Uterus (tissue), 4 donors: ENCODE results near the gene RPS3. TPM values are rescaled to one million over a fixed set of nuclear protein-coding genes. Genes with fewer than 3 reads are reported as not detected.
"Not testable (repeated sequence)": the region's sequence is repeated elsewhere in the genome, so short reads cannot be mapped to it uniquely, and the experiment has no call there.

Experiments used
- DNase-seq, 2 donors: peaks; one replicate each; pipeline ENCODE4 v3.0.0-alpha.2; 2019 to 2020
- H3K27ac ChIP-seq, 2 donors: fragments of 200-600 bp; sonication (generic); 1 replicate in 1 of 2; 2 replicates in 1 of 2; pipeline ENCODE4 v1.5.1; 2016 to 2018
- H3K27me3 ChIP-seq, 2 donors: fragments of 200-600 bp; sonication (generic); one replicate each; pipeline ENCODE4 v1.5.1; 2018 to 2019; ENCODE audit warnings: control low read depth in 1 of 2
- H3K36me3 ChIP-seq, 2 donors: fragments of 200-600 bp; sonication (generic); one replicate each; pipeline ENCODE4 v1.5.1; 2019; ENCODE audit warnings: control low read depth in 1 of 2
- H3K4me1 ChIP-seq, 2 donors: fragments of 200-600 bp; sonication (generic); one replicate each; pipeline ENCODE4 v1.5.1; 2018 to 2019; ENCODE audit warnings: control low read depth in 1 of 2
- H3K4me3 ChIP-seq, 2 donors: fragments of 200-600 bp; sonication (generic); 1 replicate in 1 of 2; 2 replicates in 1 of 2; pipeline ENCODE4 v1.5.1; 2018 to 2019; ENCODE audit warnings: mild to moderate bottlenecking in 1 of 2
- H3K9me3 ChIP-seq, 2 donors: fragments of 200-600 bp; sonication (generic); one replicate each; pipeline ENCODE4 v1.5.1; 2019; ENCODE audit warnings: control low read depth in 1 of 2
- POLR2A ChIP-seq, 2 donors: fragments of 450-650 bp; IDR thresholded peaks; one replicate each; pipeline ENCODE4 v1.6.1; 2016; ENCODE audit warnings: antibody characterized with exemption in 2 of 2, mild to moderate bottlenecking in 1 of 2, moderate library complexity in 1 of 2
- intact Hi-C: fragments of 100-400 bp; cut with DNase I; formaldehyde crosslinking; loops from one replicate; pipeline ENCODE4 v1.15.1; 2023; ENCODE audit warnings: low total_unique reads
- total RNA-seq, 4 donors: library from RNA; depleted of rRNA in 3 of 4; stranded (reverse); fragments of >200 nt in 3 of 4; gene quantifications; one replicate each; pipeline versions ENCODE4 v1.1.0 to v1.2.4, GENCODE V29; 2014 to 2023
- TF ChIP-seq, protein P1 (sequence below), 4 experiments: fragments of 200-600 bp in 2 of 4; fragments of 450-650 bp in 2 of 4; sonication (generic) in 2 of 4; IDR thresholded peaks; one replicate each; pipeline ENCODE4 v1.5.1; 2016 to 2019; ENCODE audit warnings: antibody characterized with exemption in 4 of 4, mild to moderate bottlenecking in 2 of 4, moderate library complexity in 1 of 4
- donor health status: DM: yes; HTN: yes; CAD: no.

Gene RPS3
- total RNA-seq, 4 donors from 2014 or later = 1,322 to 4,168 (median 2,484) TPM

DNA sequence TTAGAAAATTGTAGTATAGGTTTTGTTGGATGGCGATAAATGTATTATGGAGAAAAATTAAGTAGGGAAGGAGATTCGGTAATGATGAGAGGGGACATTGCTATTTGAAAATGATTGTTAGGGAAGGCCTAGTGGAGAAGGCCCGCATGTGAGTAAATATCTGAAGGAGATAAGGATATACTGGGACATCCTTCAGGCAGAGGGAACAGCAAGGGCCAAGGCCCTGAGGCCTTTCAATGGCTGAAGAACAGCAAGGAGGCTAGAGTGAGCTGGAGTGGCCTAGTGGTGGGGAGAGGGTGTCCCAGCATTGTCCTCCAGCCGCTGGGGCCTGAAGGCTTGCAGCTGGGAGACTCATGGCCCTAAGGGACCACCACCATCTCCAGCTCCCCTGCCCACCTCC, 24.7 kb upstream of the RPS3 start:
- no peak for DNase-seq
- Histone ChIP-seq H3K4me1 (no peaks in the 10 kb centered on the region), H3K36me3 (no peaks in the 10 kb centered on the region), H3K27ac (no peak overlapping the region), H3K9me3 (no peaks in the 10 kb centered on the region), H3K27me3 (no peaks in the 10 kb centered on the region), H3K4me3 (no peak overlapping the region)
- no peak for TF ChIP-seq POLR2A (IDR thresholded peaks at IDR 0.05)
- TF ChIP-seq, protein P1, sequence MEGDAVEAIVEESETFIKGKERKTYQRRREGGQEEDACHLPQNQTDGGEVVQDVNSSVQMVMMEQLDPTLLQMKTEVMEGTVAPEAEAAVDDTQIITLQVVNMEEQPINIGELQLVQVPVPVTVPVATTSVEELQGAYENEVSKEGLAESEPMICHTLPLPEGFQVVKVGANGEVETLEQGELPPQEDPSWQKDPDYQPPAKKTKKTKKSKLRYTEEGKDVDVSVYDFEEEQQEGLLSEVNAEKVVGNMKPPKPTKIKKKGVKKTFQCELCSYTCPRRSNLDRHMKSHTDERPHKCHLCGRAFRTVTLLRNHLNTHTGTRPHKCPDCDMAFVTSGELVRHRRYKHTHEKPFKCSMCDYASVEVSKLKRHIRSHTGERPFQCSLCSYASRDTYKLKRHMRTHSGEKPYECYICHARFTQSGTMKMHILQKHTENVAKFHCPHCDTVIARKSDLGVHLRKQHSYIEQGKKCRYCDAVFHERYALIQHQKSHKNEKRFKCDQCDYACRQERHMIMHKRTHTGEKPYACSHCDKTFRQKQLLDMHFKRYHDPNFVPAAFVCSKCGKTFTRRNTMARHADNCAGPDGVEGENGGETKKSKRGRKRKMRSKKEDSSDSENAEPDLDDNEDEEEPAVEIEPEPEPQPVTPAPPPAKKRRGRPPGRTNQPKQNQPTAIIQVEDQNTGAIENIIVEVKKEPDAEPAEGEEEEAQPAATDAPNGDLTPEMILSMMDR (IDR thresholded peaks at IDR 0.05) = no peak
- intact Hi-C loops = no loop called here

DNA sequence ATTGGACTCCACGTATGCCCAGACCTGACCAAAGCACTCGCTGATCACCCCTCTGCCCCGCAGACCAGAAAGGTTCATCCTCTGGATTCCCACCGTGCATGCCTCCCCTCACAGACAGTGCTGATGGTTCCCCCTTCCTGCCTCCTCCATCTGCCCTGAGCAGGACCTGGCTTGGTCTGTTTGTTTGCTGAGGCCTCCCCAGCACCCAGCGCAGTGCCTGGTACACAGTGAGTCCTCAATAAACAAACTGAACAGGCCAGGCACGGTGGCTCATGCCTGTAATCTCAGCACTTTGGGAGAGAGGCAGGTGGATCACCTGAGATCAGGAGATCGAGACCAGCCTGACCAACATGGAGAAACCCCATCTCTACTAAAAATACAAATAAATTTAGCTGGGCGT, 23.7 kb upstream of the RPS3 start:
- intact Hi-C loops = no loop called here
- Histone ChIP-seq H3K4me1 (no peaks in the 10 kb centered on the region), H3K9me3 (no peaks in the 10 kb centered on the region), H3K27ac (no peak overlapping the region), H3K36me3 (no peaks in the 10 kb centered on the region), H3K4me3 (no peak overlapping the region), H3K27me3 (no peaks in the 10 kb centered on the region)
- TF ChIP-seq POLR2A (IDR thresholded peaks at IDR 0.05) = no peak
- TF ChIP-seq, protein P1 (IDR thresholded peaks at IDR 0.05) = no peak
- DNase-seq = no peak

DNA sequence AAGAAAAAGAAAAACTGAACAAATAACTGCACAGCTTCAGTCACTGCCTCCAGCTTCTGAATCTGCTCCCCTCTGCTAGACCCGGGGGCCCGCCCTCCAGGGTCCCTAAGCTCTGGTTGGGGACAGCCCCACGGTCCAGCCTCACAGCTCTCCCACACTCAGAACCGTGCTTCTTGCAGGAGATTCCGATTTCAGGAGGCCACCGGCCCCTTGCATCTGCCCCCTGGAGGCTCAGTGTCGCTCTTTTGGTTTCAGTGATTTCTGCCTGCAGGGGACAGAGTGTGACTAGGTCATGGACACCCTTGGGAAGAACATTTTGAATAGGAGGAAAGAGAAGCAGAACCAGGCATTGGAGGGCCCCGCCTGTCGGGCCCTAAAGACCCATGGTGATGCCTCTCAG, 23.1 kb upstream of the RPS3 start:
- no peak for DNase-seq
- Histone ChIP-seq H3K27me3 (no peaks in the 10 kb centered on the region), H3K36me3 (no peaks in the 10 kb centered on the region), H3K9me3 (no peaks in the 10 kb centered on the region), H3K4me3 (no peak overlapping the region), H3K27ac (no peak overlapping the region), H3K4me1 (no peaks in the 10 kb centered on the region)
- TF ChIP-seq POLR2A (IDR thresholded peaks at IDR 0.05) = no peak
- TF ChIP-seq, protein P1 (IDR thresholded peaks at IDR 0.05) = no peak
- intact Hi-C loops = no loop called here

DNA sequence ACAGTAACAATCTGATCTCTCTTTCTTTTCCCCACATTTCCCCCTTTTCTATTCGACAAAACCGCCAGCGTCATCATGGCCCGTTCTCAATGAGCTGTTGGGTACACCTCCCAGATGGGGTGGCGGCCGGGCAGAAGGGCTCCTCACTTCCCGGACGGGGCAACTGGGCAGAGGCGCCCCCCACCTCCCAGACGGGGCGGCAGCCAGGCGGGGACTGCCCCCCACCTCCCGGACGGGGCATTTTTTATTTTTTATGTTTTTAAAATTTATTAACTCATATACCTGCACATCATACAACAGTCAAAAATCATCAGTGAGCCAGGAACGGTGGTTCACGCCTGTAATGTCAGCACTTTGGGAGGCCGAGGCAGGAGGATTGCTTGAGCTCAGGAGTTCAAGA, 20.5 kb upstream of the RPS3 start:
- H3K9me3 ChIP-seq, H3K27ac ChIP-seq, H3K4me3 ChIP-seq, H3K4me1 ChIP-seq, H3K36me3 ChIP-seq, H3K27me3 ChIP-seq, intact Hi-C loops, DNase-seq: not testable (repeated sequence)

DNA sequence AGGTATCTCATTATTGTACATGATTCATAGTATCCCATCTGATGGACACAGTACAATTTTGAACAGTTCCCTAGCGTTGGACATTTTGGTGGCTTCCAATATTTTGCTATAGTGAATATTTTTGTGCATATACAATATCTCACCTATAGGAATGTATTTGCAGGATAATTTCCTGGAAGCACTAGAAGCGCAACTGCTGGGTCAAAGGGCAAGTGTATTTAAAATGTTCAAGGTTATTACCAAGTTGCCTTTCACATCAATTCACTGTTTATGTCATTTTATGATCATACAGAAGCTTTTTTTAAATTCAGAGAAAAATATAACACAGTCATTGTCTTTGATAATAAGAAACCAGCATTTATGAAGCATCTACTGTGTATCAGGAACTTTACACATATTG, 19.1 kb upstream of the RPS3 start:
- intact Hi-C loops = no loop called here
- no peaks in the 10 kb centered on the region for H3K27me3 ChIP-seq
- H3K4me3 ChIP-seq = no peak overlapping the region
- no peak overlapping the region for H3K27ac ChIP-seq
- DNase-seq = no peak
- TF ChIP-seq, protein P1 (IDR thresholded peaks at IDR 0.05) = no peak
- no peak for TF ChIP-seq POLR2A (IDR thresholded peaks at IDR 0.05)
- no peaks in the 10 kb centered on the region for H3K4me1 ChIP-seq
- H3K36me3 ChIP-seq = no peaks in the 10 kb centered on the region
- H3K9me3 ChIP-seq = no peaks in the 10 kb centered on the region

DNA sequence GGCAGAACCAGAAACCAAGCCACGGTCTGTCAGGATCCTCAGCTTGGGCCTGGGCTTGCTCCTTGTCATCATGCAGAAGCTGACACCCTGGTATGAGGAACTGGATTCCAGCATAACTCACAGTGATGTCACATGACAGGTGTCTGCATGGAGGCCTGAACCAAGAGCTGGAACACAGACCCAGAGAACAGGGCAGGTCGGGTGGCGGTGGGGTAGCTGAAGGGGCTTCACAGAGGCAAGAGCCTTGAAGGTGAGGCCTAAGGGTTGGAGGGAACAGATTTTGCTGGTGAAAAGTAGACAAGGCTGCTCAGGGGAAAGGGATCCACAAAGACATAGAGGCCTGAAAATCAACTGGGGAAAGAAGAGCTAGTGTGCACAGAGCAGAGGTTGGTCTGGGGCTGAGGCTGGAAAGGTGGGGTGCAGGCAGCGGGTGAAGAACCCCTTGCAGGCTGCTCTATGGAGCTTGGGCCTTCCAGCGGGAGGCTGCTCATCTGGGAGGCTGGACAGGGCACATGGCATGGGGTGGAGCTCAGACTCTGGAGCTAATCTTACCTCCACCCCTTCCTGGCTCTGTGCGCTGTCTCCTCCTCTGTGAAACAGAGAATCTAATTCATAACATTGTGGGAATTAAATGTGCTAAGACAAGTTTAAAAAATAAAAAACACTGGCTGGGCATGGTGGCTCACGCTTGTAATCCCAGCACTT, 18.4 kb upstream of the RPS3 start:
- H3K27me3 ChIP-seq = no peaks in the 10 kb centered on the region
- TF ChIP-seq, protein P1 (IDR thresholded peaks at IDR 0.05) = no peak
- no peak for TF ChIP-seq POLR2A (IDR thresholded peaks at IDR 0.05)
- intact Hi-C loops = no loop called here
- H3K4me1 ChIP-seq = no peaks in the 10 kb centered on the region
- no peak overlapping the region for H3K4me3 ChIP-seq
- no peak overlapping the region for H3K27ac ChIP-seq
- H3K9me3 ChIP-seq = no peaks in the 10 kb centered on the region
- H3K36me3 ChIP-seq = no peaks in the 10 kb centered on the region
- no peak for DNase-seq
